Activated T-helper 2 cell treated with anti-CD3 and anti-CD28 coated beads, Interferon-gamma antibody, Interleukin-2, Interleukin-4, amounts not matched to agents 10 μg/mL and 5 μg/mL and 100 μg/mL, durations not matched to agents 14 hours and 24 hours and 36 hours (primary cell): ENCODE measurements around the gene PARN. TPM values are rescaled to one million over a fixed set of nuclear protein-coding genes. Genes with fewer than 3 reads are reported as not detected.

Source experiments
- DNase-seq: peaks from one replicate; pipeline ENCODE4 v3.0.0; 2021; ENCODE audit warnings: low spot score
- H3K27ac Mint-ChIP-seq: one replicate; pipeline ENCODE4 v1.8.0; 2021; ENCODE audit warnings: mixed read lengths
- H3K27me3 Mint-ChIP-seq: one replicate; pipeline ENCODE4 v1.8.0; 2021; ENCODE audit warnings: low read depth, mixed read lengths
- H3K36me3 Mint-ChIP-seq: one replicate; pipeline ENCODE4 v1.8.0; 2021; ENCODE audit warnings: low read depth, mixed read lengths
- H3K4me1 Mint-ChIP-seq: one replicate; pipeline ENCODE4 v1.8.0; 2021; ENCODE audit warnings: low read depth, mixed read lengths
- H3K4me3 Mint-ChIP-seq: one replicate; pipeline ENCODE4 v1.8.0; 2021; ENCODE audit warnings: low read depth, mild to moderate bottlenecking, moderate library complexity, mixed read lengths
- H3K9me3 Mint-ChIP-seq: one replicate; pipeline ENCODE4 v1.8.0; 2021; ENCODE audit warnings: mixed read lengths
- intact Hi-C: fragments of 100-400 bp; cut with micrococcal nuclease; formaldehyde crosslinking; loops from one replicate; pipeline ENCODE4 v1.15.1; 2023
- total RNA-seq: library from RNA; stranded (reverse); gene quantifications from 2 replicates; pipeline ENCODE4 v1.2.3, GENCODE V29; 2022

Gene PARN
- total RNA-seq, 1 donor from 2014 or later, result 56.6 TPM

GRCh38 chr16:14389359-14389758 lies 240.7 kb downstream of the PARN start:
- Mint-ChIP-seq H3K36me3 (no peaks in the 10 kb centered on the region), H3K27me3 (no peaks in the 10 kb centered on the region), H3K9me3 (no peaks in the 10 kb centered on the region), H3K4me1 (no peaks in the 10 kb centered on the region), H3K27ac (no peak overlapping the region), H3K4me3 (no peak overlapping the region)
- intact Hi-C loops, result no loop called here
- no peak for DNase-seq

- H3K4me3 Mint-ChIP-seq, result no peak overlapping the region
- no peak for DNase-seq
- no peaks in the 10 kb centered on the region for H3K27me3 Mint-ChIP-seq
- H3K27ac Mint-ChIP-seq, result no peak overlapping the region
- no peaks in the 10 kb centered on the region for H3K9me3 Mint-ChIP-seq
- intact Hi-C loops, result no loop called here
- H3K36me3 Mint-ChIP-seq, result no peaks in the 10 kb centered on the region
- no peaks in the 10 kb centered on the region for H3K4me1 Mint-ChIP-seq
These were observed 241.8 kb downstream of the PARN start for GRCh38 chr16:14388243-14388642.

GRCh38 chr16:14386115-14386514 lies 243.9 kb downstream of the PARN start:
- DNase-seq, result no peak
- intact Hi-C loops, result no loop called here
- no peaks in the 10 kb centered on the region for H3K9me3 Mint-ChIP-seq
- H3K27me3 Mint-ChIP-seq, result no peaks in the 10 kb centered on the region
- no peaks in the 10 kb centered on the region for H3K4me1 Mint-ChIP-seq
- no peak overlapping the region for H3K4me3 Mint-ChIP-seq
- no peaks in the 10 kb centered on the region for H3K36me3 Mint-ChIP-seq
- H3K27ac Mint-ChIP-seq, result no peak overlapping the region

Other genes with a start within 250 kb of the PARN start
- gene BFAR, start 2.7 kb upstream of the PARN start, total RNA-seq, result 54.8 and 55.7 TPM in 2 replicates
- gene PLA2G10, start 64.0 kb upstream of the PARN start, total RNA-seq, result not detected in 2 replicates
- 1.2 and 1.6 TPM in 2 replicates for gene NPIPA3, start 73.2 kb upstream of the PARN start, total RNA-seq
- 4.8 and 5.1 TPM in 2 replicates for gene NPIPA2, start 112.3 kb upstream of the PARN start, total RNA-seq
- 79.6 and 88.1 TPM in 2 replicates for gene NOMO1, start 203.5 kb upstream of the PARN start, total RNA-seq